Measurements from ENCODE around the gene TEX38. TPM values are rescaled to one million over a fixed set of nuclear protein-coding genes. Genes with fewer than 3 reads are reported as not detected.

The TEX38 gene
- total RNA-seq, 1 donor from 2014 or later = 0.22 TPM

DNA sequence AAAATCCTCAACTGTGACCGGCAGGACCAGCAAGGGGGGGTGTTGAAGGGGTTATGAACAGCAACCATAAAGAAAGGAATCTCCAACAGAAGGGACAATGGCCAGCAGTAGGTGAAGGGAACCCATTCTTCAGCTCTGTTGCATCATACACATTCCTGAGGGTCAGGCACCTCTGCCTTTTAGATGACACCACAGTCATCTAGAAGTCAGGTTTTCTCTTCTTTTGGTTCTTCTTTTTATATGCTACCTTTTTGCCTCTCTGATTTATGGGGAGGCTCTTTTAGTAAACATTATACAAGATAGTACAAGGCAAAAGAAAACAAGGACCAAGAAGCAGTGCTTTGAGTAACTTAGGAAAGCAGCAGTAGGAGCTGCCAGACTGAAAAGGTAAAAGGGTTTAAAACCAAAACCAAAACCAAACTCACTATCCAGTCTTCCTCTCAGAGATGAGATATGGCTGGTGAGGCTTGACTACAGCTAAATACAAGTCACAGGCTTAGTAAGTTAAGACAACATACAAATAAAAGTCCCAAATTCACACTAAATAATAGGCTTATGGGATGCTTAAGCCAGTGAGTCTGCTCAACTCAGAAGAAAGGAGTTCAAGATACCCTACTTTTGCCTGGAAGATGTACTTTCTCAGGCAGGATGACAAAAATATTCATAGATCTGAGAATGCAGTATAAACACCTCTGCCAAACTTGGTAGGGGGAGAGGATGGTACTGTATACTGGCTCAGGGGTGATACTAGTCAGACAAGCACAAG, 4.1 kb downstream of the TEX38 start:
- H3K4me3 ChIP-seq = no peak overlapping the region
- no peaks in the 10 kb centered on the region for H3K4me1 ChIP-seq
- H3K9me3 ChIP-seq (replicated peaks) = no peaks in the 10 kb centered on the region
- peaks cover 57% of the 10 kb centered on the region for H3K36me3 ChIP-seq
- intact Hi-C loops (cut with micrococcal nuclease) = no loop called here
- TF ChIP-seq, protein P1, sequence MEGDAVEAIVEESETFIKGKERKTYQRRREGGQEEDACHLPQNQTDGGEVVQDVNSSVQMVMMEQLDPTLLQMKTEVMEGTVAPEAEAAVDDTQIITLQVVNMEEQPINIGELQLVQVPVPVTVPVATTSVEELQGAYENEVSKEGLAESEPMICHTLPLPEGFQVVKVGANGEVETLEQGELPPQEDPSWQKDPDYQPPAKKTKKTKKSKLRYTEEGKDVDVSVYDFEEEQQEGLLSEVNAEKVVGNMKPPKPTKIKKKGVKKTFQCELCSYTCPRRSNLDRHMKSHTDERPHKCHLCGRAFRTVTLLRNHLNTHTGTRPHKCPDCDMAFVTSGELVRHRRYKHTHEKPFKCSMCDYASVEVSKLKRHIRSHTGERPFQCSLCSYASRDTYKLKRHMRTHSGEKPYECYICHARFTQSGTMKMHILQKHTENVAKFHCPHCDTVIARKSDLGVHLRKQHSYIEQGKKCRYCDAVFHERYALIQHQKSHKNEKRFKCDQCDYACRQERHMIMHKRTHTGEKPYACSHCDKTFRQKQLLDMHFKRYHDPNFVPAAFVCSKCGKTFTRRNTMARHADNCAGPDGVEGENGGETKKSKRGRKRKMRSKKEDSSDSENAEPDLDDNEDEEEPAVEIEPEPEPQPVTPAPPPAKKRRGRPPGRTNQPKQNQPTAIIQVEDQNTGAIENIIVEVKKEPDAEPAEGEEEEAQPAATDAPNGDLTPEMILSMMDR (IDR thresholded peaks at IDR 0.05; ENCODE audit: borderline replicate concordance) = no peak
- H3K27ac ChIP-seq (replicated peaks) = no peak overlapping the region
- no peak for DNase-seq
- H3K27me3 ChIP-seq (ENCODE audit: low read depth) = no peaks in the 10 kb centered on the region

DNA sequence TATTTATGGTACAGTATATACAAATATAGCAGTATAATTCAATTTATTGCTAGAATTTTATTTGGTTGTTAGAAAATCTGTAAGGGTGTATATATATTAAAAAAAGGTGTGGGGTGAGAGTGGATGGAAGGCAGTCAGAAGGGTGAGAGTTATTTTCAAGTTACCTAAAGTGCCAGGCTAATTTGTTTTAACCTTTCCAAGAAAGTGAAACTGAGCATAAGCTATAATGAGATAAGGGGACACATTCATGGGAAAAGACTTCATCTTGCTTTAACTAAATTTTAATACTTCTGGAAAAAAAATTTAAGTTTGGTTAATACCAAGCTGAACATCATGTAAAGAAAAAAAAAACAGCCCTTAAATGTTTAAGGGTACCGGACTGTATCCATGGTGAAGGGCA, 4.9 kb downstream of the TEX38 start:
- intact Hi-C loops (cut with micrococcal nuclease) = no loop called here
- H3K4me3 ChIP-seq = no peak overlapping the region
- H3K36me3 ChIP-seq = peaks cover 65% of the 10 kb centered on the region
- H3K27me3 ChIP-seq (ENCODE audit: low read depth) = no peaks in the 10 kb centered on the region
- H3K27ac ChIP-seq (replicated peaks) = no peak overlapping the region
- H3K4me1 ChIP-seq = no peaks in the 10 kb centered on the region
- H3K9me3 ChIP-seq (replicated peaks) = no peaks in the 10 kb centered on the region
- TF ChIP-seq, protein P1 (IDR thresholded peaks at IDR 0.05; ENCODE audit: borderline replicate concordance) = no peak
- no peak for DNase-seq

DNA sequence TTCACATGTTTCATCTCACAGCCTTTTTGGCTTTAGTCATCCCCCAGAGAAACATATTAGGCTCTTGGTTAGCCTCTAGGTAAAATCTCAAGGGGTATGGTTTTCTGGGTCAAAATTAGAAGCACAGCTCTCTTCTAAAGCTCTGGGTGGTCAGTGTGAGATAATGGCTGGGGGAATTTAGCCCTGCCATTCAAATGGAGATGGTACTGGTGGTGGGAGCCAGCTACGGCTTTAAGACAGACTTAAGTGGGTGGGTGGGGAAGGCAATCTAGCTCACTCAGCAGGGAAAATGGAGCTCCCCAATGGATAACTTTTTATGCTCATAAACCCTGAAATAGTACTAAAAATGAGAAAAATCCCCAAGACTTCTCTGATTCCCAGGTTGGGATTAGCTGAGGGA, 5.7 kb downstream of the TEX38 start:
- intact Hi-C loops (cut with micrococcal nuclease) = no loop called here
- peaks cover 73% of the 10 kb centered on the region for H3K36me3 ChIP-seq
- no peak overlapping the region for H3K27ac ChIP-seq (replicated peaks)
- H3K9me3 ChIP-seq (replicated peaks) = no peaks in the 10 kb centered on the region
- peaks cover 7% of the 10 kb centered on the region for H3K4me1 ChIP-seq
- DNase-seq = no peak
- H3K27me3 ChIP-seq (ENCODE audit: low read depth) = no peaks in the 10 kb centered on the region
- H3K4me3 ChIP-seq = no peak overlapping the region
- TF ChIP-seq, protein P1 (IDR thresholded peaks at IDR 0.05; ENCODE audit: borderline replicate concordance) = no peak

DNA sequence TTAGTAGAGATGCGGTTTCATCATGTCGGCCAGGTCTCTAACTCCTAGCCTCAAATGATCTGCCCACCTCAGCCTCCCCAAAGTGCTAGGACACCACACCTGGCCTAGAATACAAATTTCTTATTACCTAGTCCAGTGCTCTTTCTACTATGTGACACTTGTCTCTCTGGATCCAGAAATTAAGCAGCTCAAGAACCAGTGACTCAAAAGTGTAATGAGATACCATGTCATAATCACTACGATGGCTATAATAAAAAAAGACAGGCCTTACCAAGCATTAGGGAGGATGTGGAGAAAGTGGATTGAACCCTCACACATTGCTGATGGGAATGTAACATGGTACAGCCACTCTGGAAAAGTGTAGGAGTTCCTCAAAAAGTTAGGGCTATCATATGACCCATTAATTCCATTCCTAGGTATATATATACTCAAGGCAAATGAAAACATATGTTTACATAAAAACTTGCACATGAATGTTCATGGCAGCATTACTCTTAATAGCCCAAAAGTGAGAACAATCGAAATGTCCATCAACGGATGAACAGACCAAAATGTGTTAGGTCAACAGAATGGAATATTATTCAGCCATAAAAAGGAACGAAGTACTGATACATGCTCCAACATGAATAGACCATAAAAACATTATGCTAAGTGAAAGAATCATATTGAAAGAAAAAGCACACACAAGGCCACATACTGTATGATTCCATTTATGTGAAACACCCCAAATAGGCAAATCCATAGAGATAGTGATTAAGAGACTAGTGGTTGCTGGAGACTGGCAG, 8.3 kb downstream of the TEX38 start:
- H3K36me3 ChIP-seq = peaks cover 92% of the 10 kb centered on the region
- intact Hi-C loops (cut with micrococcal nuclease) = no loop called here
- H3K27me3 ChIP-seq (ENCODE audit: low read depth) = no peaks in the 10 kb centered on the region
- TF ChIP-seq, protein P1 (IDR thresholded peaks at IDR 0.05; ENCODE audit: borderline replicate concordance) = no peak
- no peak overlapping the region for H3K4me3 ChIP-seq
- DNase-seq = no peak
- H3K4me1 ChIP-seq = peaks cover 11% of the 10 kb centered on the region
- H3K27ac ChIP-seq (replicated peaks) = no peak overlapping the region
- no peaks in the 10 kb centered on the region for H3K9me3 ChIP-seq (replicated peaks)

DNA sequence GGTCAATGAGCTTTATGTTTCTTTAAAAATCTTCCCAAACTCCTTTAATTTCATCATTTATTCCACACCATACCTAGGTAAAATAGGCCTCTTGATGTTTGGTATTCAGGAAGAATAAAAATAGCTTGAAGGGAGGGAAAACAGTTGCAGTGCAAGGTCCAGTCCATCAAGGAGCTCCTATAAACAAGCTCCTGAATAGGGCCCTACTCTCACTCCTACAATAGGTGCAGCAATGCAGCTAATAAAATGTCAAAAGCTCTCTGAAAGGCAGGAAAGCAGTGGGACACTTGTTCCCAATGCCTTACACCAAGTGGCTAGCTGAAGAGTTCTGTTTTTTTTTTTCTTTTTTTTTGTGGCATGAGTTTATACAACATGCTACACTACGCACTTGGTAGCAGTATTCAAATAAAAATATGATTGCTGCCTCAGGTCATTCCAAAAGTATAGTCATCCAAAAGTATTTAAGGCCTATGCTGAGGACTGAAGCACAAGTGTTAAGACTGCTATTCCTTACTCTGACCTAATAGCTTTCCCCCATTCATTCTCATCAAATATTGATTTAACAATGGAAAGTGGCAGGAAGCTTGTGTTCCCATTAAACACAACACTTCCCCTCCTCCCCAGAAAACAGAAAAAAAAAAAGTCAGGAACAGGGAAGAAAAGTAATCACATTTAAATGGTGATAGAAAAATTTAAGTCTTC, 9.8 kb downstream of the TEX38 start:
- H3K27me3 ChIP-seq (ENCODE audit: low read depth) = no peaks in the 10 kb centered on the region
- intact Hi-C loops (cut with micrococcal nuclease) = no loop called here
- DNase-seq = no peak
- peaks cover 94% of the 10 kb centered on the region for H3K36me3 ChIP-seq
- no peaks in the 10 kb centered on the region for H3K9me3 ChIP-seq (replicated peaks)
- no peak overlapping the region for H3K4me3 ChIP-seq
- H3K27ac ChIP-seq (replicated peaks) = no peak overlapping the region
- H3K4me1 ChIP-seq = peaks cover 13% of the 10 kb centered on the region
- TF ChIP-seq, protein P1 (IDR thresholded peaks at IDR 0.05; ENCODE audit: borderline replicate concordance) = no peak

All from left ventricle myocardium inferior (tissue), 1 donor.